Measurements from ENCODE around the gene ABCG8. TPM values are rescaled to one million over a fixed set of nuclear protein-coding genes. Genes with fewer than 3 reads are reported as not detected.

ABCG8 gene
- total and polyA plus RNA-seq, 8 donors = 0.03 to 0.06 TPM; not detected in 6

- Histone ChIP-seq H3K27ac (no peak overlapping the region), H3K27me3 (no peaks in the 10 kb centered on the region), H3K36me3 (no peaks in the 10 kb centered on the region), H3K4me3 (no peak overlapping the region), H3K4me1 (peaks cover 0 to 11% (median 7%) of the 10 kb centered on the region in 3 donors), H3K9me3 (no peaks in the 10 kb centered on the region)
- intact Hi-C loops (cut with DNase I) = no loop called here
- ATAC-seq (no peak), DNase-seq (no peak), FAIRE-seq (no peak)
- no peak for TF ChIP-seq CTCF (IDR thresholded peaks at IDR 0.05)
- 90% methylated on average over 3 of the region's 3 CpGs for WGBS, 2 donors
Observed at GRCh38 chr2:43814711-43815110, 24.1 kb upstream of the ABCG8 start.

GRCh38 chr2:43818761-43819160 is 20.0 kb upstream of the ABCG8 start:
- ATAC-seq (peak; percentile 58 to 91 (median 82)), DNase-seq (peak in 3 of 6 donors; percentile 13 to 40 (median 37)), FAIRE-seq (peak; percentile 43)
- peaks cover 0 to 11% (median 7%) of the 10 kb centered on the region in 3 donors for H3K4me1 ChIP-seq
- TF ChIP-seq CTCF (IDR thresholded peaks at IDR 0.05) = no peak
- no peaks in the 10 kb centered on the region for H3K9me3 ChIP-seq
- H3K27ac ChIP-seq = no peak overlapping the region
- 29 to 32% methylated on average over 5 of the region's 5 CpGs for WGBS, 2 donors
- H3K36me3 ChIP-seq = no peaks in the 10 kb centered on the region
- H3K27me3 ChIP-seq = no peaks in the 10 kb centered on the region
- intact Hi-C loops (cut with DNase I) = no loop called here
- H3K4me3 ChIP-seq = no peak overlapping the region

GRCh38 chr2:43819491-43820163 is 19.1 kb upstream of the ABCG8 start:
- no peak for TF ChIP-seq CTCF (IDR thresholded peaks at IDR 0.05)
- Histone ChIP-seq H3K9me3 (no peaks in the 10 kb centered on the region), H3K27ac (no peak overlapping the region), H3K36me3 (no peaks in the 10 kb centered on the region), H3K4me1 (peaks cover 0 to 11% (median 7%) of the 10 kb centered on the region in 3 donors), H3K4me3 (no peak overlapping the region), H3K27me3 (no peaks in the 10 kb centered on the region)
- no peak for DNase-seq
- no peak for FAIRE-seq
- ATAC-seq = peak in 3 of 4 donors; percentile 26 to 51 (median 37)
- 47% methylated on average over 7 of the region's 7 CpGs for WGBS, 2 donors
- intact Hi-C loops (cut with DNase I) = loop anchor here in 1 of 3 donors (10.0 kb wide), 1 partner anchor 75 kb away; no protein-coding TSS in a partner anchor

GRCh38 chr2:43822839-43823238 is 15.9 kb upstream of the ABCG8 start:
- 69 to 79% methylated on average over 7 of the region's 7 CpGs for WGBS, 2 donors
- peaks cover 0 to 11% (median 7%) of the 10 kb centered on the region in 3 donors for H3K4me1 ChIP-seq
- intact Hi-C loops (cut with DNase I) = loop anchor here in 1 of 3 donors (10.0 kb wide), 1 partner anchor 72 kb away; no protein-coding TSS in a partner anchor
- DNase-seq = no peak
- H3K27ac ChIP-seq = no peak overlapping the region
- H3K9me3 ChIP-seq = no peaks in the 10 kb centered on the region
- no peaks in the 10 kb centered on the region for H3K27me3 ChIP-seq
- no peak for ATAC-seq
- no peak for TF ChIP-seq CTCF (IDR thresholded peaks at IDR 0.05)
- FAIRE-seq = no peak
- H3K36me3 ChIP-seq = no peaks in the 10 kb centered on the region
- no peak overlapping the region for H3K4me3 ChIP-seq

- WGBS, 2 donors = 79 to 82% methylated on average over 11 of the region's 11 CpGs
- no peak for FAIRE-seq
Observed at GRCh38 chr2:43823751-43824150, 15.0 kb upstream of the ABCG8 start.

More at GRCh38 chr2:43823751-43824150, 15.0 kb upstream of the ABCG8 start:
- Histone ChIP-seq H3K27ac (no peak overlapping the region), H3K36me3 (no peaks in the 10 kb centered on the region), H3K9me3 (no peaks in the 10 kb centered on the region), H3K4me1 (peaks cover 0 to 9% (median 7%) of the 10 kb centered on the region in 3 donors), H3K4me3 (no peak overlapping the region), H3K27me3 (no peaks in the 10 kb centered on the region)
- no peak for TF ChIP-seq CTCF (IDR thresholded peaks at IDR 0.05)
- ATAC-seq = no peak
- no peak for DNase-seq
- intact Hi-C loops (cut with DNase I) = loop anchor here in 1 of 3 donors (10.0 kb wide), 1 partner anchor 71 kb away; no protein-coding TSS in a partner anchor
